Astrocyte (in vitro differentiated cells and primary cell): ENCODE measurements around the gene POLR2E.

ENCODE experiments used
- CTCF ChIP-seq: IDR thresholded peaks from 2 replicates; pipeline ENCODE4 v1.5.1; 2011; ENCODE audit warnings: low read depth, mild to moderate bottlenecking, inconsistent platforms, low read length, moderate library complexity; ENCODE audit not compliant: insufficient read depth
- EZH2 ChIP-seq: IDR thresholded peaks from 2 replicates; pipeline ENCODE4 v1.6.1; 2012; ENCODE audit warnings: mild to moderate bottlenecking, low read length, inconsistent platforms; ENCODE audit not compliant: insufficient read depth

GRCh38 chr19:1094978-1095701 is at the start of gene POLR2E:
- TF ChIP-seq EZH2 (no peak), CTCF (no peak)
